Activated T-helper 1 cell treated with anti-CD3 and anti-CD28 coated beads, Interleukin-2, amount 50 U/mL, for 16 hours (primary cell): ENCODE results near the gene SERTAD3.
"Not testable (repeated sequence)": the region's sequence is repeated elsewhere in the genome, so short reads cannot be mapped to it uniquely, and the experiment has no call there.

Experiments
- DNase-seq, 2 donors: peaks; one replicate each; pipeline ENCODE4 v3.0.0-alpha.2; 2020; ENCODE audit warnings: low read depth in 1 of 2, low spot score in 1 of 2

SERTAD3 gene

GRCh38 chr19:40444000-40444824 is at the start of gene SERTAD3:
Gene SERTAD3, minus strand, starts transcription at chr19:40444335. Its CDS starts 2,255 bp downstream, at chr19:40442080.
- peak; percentile 94 to 97 for DNase-seq

- DNase-seq, result no peak
These were observed 49.6 kb upstream of the SERTAD3 start for GRCh38 chr19:40493778-40494177.

- DNase-seq, result no peak
These were observed 48.1 kb upstream of the SERTAD3 start for GRCh38 chr19:40492274-40492673.

GRCh38 chr19:40489882-40490230 is 45.7 kb upstream of the SERTAD3 start:
- DNase-seq, result no peak

GRCh38 chr19:40486017-40486416 is 41.9 kb upstream of the SERTAD3 start:
- no peak for DNase-seq

GRCh38 chr19:40475878-40476644 is 31.9 kb upstream of the SERTAD3 start:
- not testable (repeated sequence) for DNase-seq

GRCh38 chr19:40474737-40475136 is 30.6 kb upstream of the SERTAD3 start:
- no peak for DNase-seq

GRCh38 chr19:40472516-40472915 is 28.4 kb upstream of the SERTAD3 start:
- no peak for DNase-seq

- no peak for DNase-seq
These were observed 27.0 kb upstream of the SERTAD3 start for GRCh38 chr19:40471111-40471510.

- DNase-seq, result no peak
These were observed 24.9 kb upstream of the SERTAD3 start for GRCh38 chr19:40469011-40469410.

- no peak for DNase-seq
These were observed 23.0 kb upstream of the SERTAD3 start, which contains the start of gene SPTBN4 for GRCh38 chr19:40466985-40467734. Gene SPTBN4, plus strand, starts transcription at chr19:40467001. Its CDS starts 5,621 bp downstream, at chr19:40472622.

- peak; percentile 26 to 63 for DNase-seq
These were observed 22.3 kb upstream of the SERTAD3 start for GRCh38 chr19:40466219-40466984.

GRCh38 chr19:40465557-40466218 is 21.6 kb upstream of the SERTAD3 start, which contains the start of gene BLVRB:
Gene BLVRB, minus strand, starts transcription at chr19:40465745. Its CDS starts 57 bp downstream, at chr19:40465688.
- peak; percentile 98 to 99 for DNase-seq

- no peak for DNase-seq
These were observed 21.0 kb upstream of the SERTAD3 start for GRCh38 chr19:40465025-40465556.

- DNase-seq, result peak; percentile 50 to 58
These were observed 20.2 kb upstream of the SERTAD3 start for GRCh38 chr19:40464059-40465024.

- DNase-seq, result not testable (repeated sequence)
These were observed 19.5 kb upstream of the SERTAD3 start for GRCh38 chr19:40463587-40464037.

- DNase-seq, result no peak
These were observed 17.6 kb upstream of the SERTAD3 start for GRCh38 chr19:40461669-40462221.

GRCh38 chr19:40460185-40460584 is 16.1 kb upstream of the SERTAD3 start:
- no peak for DNase-seq
